ENCODE measurements around the gene LRP4.

LRP4 gene

GRCh38 chr11:46857666-46858065, 60.7 kb downstream of the LRP4 start:
- no peak for TF ChIP-seq POLR2A (IDR thresholded peaks at IDR 0.05; ENCODE audit: low read depth, low read length)
- FAIRE-seq (no peak), DNase-seq (ENCODE audit: insufficient read length, low spot score) (no peak)

DNA sequence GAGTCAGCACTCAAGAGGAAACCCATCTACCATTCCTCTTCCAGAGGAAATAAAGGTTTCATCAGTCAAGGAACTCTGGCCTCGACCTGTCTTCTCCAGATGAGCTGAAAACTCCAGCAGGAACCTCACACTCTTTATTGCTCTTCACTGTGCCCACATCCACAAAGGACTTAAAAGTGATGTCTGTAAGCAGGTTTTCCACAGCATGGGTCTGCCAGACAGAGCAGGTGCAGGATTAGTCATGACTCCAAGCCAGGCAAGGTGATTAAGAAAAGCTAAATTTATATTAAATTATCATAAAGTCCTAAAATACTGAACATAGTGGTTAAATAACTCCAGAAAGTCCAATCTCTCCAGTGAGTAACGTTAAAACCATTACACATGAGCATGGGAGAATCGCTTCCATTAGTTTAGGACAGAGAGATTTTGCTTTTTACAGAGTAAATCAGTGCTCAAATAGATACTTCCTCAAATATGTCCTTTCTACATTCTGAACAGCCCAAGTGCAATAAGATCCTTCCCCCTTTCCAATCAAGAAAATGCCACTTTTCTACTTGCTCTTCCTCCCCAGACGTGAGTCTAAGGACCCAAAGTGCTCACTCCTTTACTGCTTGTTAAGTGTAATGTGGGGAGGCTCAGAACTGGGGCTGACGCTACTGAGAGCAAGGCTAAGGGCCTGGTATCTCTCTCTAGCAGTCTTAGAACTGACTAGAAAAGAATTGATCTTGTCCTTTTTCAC, 61.6 kb downstream of the LRP4 start:
- FAIRE-seq (no peak), DNase-seq (ENCODE audit: insufficient read length, low spot score) (no peak)
- no peak for TF ChIP-seq POLR2A (IDR thresholded peaks at IDR 0.05; ENCODE audit: low read depth, low read length)

DNA sequence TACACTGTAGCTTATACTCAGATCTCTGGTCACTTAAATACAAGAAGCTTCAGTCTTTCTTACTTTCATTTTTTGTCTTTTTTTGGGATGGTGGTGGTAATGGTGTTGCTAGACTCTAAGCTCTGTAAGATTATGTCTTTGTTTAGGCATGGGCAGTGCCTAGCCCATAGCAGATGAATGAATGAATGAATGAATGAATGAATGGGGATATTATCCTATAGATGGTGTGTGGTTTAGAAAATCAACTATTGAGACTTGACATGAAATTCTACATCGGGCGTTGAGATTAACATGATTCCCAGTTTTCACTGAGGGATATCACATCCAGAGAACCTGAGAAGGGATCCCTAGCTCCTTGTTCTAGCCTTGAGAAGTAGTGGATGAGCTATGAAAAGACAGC, 62.5 kb downstream of the LRP4 start:
- no peak for TF ChIP-seq POLR2A (IDR thresholded peaks at IDR 0.05; ENCODE audit: low read depth, low read length)
- DNase-seq (ENCODE audit: insufficient read length, low spot score) (no peak), FAIRE-seq (no peak)

DNA sequence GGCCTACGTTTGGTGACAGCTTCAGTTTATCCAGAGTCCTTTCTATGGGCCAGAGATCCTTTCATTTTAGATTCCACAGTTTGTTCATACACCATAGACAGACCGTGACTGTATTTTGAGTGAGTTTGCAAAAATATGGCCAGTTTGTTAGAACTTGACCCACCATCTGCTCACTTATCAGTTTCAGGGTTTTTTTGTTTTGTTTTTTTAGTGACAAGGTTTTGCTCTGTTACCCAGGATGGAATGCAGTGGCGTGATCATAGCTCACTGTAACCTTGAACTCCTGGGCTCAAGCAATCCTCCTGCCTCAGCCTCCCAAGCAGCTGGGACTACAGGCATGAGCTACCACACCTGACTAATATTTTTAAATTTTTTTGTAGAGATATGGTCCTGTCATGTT, 63.2 kb downstream of the LRP4 start:
- no peak for DNase-seq (ENCODE audit: insufficient read length, low spot score)
- TF ChIP-seq POLR2A (IDR thresholded peaks at IDR 0.05; ENCODE audit: low read depth, low read length), result no peak
- FAIRE-seq, result no peak

- DNase-seq (ENCODE audit: insufficient read length, low spot score) (no peak), FAIRE-seq (no peak)
- TF ChIP-seq POLR2A (IDR thresholded peaks at IDR 0.05; ENCODE audit: low read depth, low read length), result no peak
Measured at GRCh38 chr11:46850829-46851380, 67.4 kb downstream of the LRP4 start.

- FAIRE-seq (no peak), DNase-seq (ENCODE audit: insufficient read length, low spot score) (no peak)
- TF ChIP-seq POLR2A (IDR thresholded peaks at IDR 0.05; ENCODE audit: low read depth, low read length), result no peak
Measured at GRCh38 chr11:46849631-46850030, 68.7 kb downstream of the LRP4 start.

DNA sequence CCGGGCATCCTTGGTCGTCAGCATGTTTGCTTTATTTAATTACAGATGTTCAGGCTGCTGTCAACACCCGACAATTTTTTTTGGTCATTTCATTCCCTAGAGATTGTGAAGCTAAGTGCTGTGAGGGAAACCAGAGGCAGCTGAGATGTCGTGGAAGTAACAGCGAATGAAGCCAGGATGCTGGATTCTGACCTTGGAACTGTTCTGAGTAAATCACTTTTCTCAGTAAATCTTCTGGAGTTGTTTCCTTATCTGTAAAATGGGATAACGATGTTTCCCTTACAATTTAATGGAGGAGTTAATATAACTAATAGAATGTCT, 71.9 kb downstream of the LRP4 start:
- FAIRE-seq (no peak), DNase-seq (ENCODE audit: insufficient read length, low spot score) (no peak)
- TF ChIP-seq POLR2A (IDR thresholded peaks at IDR 0.05; ENCODE audit: low read depth, low read length), result no peak

- FAIRE-seq, result no peak
- peak; percentile 90 for TF ChIP-seq POLR2A (IDR thresholded peaks at IDR 0.05; ENCODE audit: low read depth, low read length)
- peak; percentile 92 for DNase-seq (ENCODE audit: insufficient read length, low spot score)
Measured at GRCh38 chr11:46845740-46846509, 72.4 kb downstream of the LRP4 start, which contains the start of gene CKAP5. Gene CKAP5, minus strand, starts transcription at chr11:46846280. Its CDS starts 25,049 bp downstream, at chr11:46821231.

DNA sequence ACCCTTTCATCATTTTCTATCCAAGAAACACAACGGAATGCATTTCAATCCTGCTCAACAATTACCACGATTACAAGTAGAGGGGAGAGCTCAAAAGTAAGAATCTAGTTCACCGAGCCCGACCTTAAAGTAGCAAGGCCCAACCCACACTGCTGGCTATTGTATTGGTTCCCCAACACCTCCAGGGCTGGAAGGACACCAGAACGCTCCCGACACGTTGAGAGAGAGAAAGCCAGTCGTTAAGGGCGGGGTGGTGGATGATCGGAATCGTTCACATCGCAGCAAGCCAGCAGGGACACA, 73.0 kb downstream of the LRP4 start:
- DNase-seq (ENCODE audit: insufficient read length, low spot score) (no peak), FAIRE-seq (no peak)
- TF ChIP-seq POLR2A (IDR thresholded peaks at IDR 0.05; ENCODE audit: low read depth, low read length), result no peak

DNA sequence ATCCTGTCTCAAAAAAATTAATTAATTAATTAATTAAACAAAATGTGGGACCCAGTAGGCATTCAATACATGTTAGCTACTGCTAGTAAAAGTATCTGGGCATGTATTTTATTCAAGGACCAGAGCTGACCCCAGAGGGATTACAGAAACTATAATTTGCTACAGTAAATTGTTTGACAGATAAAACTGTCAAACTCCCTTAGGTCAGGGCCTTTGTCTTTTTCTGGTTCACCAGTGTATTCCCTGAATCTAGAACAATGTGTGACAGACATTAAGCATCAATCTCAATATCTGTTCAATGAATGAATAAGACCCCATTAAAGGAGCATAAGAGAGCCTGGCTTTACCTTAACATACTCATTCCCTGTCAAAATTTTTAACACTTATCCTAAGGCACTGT, 78.2 kb downstream of the LRP4 start:
- TF ChIP-seq POLR2A (IDR thresholded peaks at IDR 0.05; ENCODE audit: low read depth, low read length), result no peak
- DNase-seq (ENCODE audit: insufficient read length, low spot score) (no peak), FAIRE-seq (no peak)

- no peak for DNase-seq (ENCODE audit: insufficient read length, low spot score)
- no peak for TF ChIP-seq POLR2A (IDR thresholded peaks at IDR 0.05; ENCODE audit: low read depth, low read length)
- no peak for FAIRE-seq
Measured at GRCh38 chr11:46838501-46838900, 79.8 kb downstream of the LRP4 start.

GRCh38 chr11:46837860-46838259, 80.5 kb downstream of the LRP4 start:
- FAIRE-seq (no peak), DNase-seq (ENCODE audit: insufficient read length, low spot score) (no peak)
- TF ChIP-seq POLR2A (IDR thresholded peaks at IDR 0.05; ENCODE audit: low read depth, low read length), result no peak

GRCh38 chr11:46836870-46837269, 81.5 kb downstream of the LRP4 start:
- FAIRE-seq, result no peak

DNA sequence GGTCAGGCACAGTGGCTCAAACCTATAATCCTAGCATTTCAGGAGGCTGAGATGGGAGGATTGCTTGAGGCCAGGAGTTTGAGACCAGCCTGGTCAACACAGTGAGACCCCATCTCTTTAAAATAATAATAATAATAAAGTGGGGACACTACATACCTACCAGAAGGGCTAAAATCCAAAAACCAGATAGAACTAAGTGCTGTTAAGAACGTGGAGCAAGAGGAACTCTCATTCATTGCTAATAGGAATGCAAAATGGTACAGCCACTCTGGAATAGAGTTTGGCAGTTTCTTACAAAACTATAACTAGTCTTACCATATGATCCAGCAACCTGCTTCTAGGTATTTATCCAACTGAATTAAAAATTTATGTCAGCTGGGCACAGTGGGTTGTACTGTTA, 81.9 kb downstream of the LRP4 start:
- DNase-seq (ENCODE audit: insufficient read length, low spot score) (no peak), FAIRE-seq (no peak)
- no peak for TF ChIP-seq POLR2A (IDR thresholded peaks at IDR 0.05; ENCODE audit: low read depth, low read length)

More at GRCh38 chr11:46836870-46837269, 81.5 kb downstream of the LRP4 start:
- no peak for DNase-seq (ENCODE audit: insufficient read length, low spot score)
- TF ChIP-seq POLR2A (IDR thresholded peaks at IDR 0.05; ENCODE audit: low read depth, low read length), result no peak

- FAIRE-seq (no peak), DNase-seq (ENCODE audit: insufficient read length, low spot score) (no peak)
- TF ChIP-seq POLR2A (IDR thresholded peaks at IDR 0.05; ENCODE audit: low read depth, low read length), result no peak
Measured at GRCh38 chr11:46835897-46836296, 82.5 kb downstream of the LRP4 start.

All from H54 (cell line).